OCI-LY1 (cell line): Measurements from ENCODE around the gene ELMOD3.

ENCODE experiments used
- CTCF ChIP-seq: fragments of 200-600 bp; sonication (generic), shearing (Covaris generic); IDR thresholded peaks from 2 replicates; pipeline ENCODE4 v1.5.1; 2017; ENCODE audit warnings: mild to moderate bottlenecking, antibody characterized with exemption, low read length, moderate library complexity, mixed read lengths
- EZH2 ChIP-seq: fragments of 200-600 bp; sonication (generic), shearing (Covaris generic); IDR thresholded peaks from 2 replicates; pipeline ENCODE4 v1.8.0; 2017; ENCODE audit warnings: borderline replicate concordance, mixed run types, mild to moderate bottlenecking, antibody characterized with exemption, low read length, moderate library complexity, mixed read lengths

DNA sequence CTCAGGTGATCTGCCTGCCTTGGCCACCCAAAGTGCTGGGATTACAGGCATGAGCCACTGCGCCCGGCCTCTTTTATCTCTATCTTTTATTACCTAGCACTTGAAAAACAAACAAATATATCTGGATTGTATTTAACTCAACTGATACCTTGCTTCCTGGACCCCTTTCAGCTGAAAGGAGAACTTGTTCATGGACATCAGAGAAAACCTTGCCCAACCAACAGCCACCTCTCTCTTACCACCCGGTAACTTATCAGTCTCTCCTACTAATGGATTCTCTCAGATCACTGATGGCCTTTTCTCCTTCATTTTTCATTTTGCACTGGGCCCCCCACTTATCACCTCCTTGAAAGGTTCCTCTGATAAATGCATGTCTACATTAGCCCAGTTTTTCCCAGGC lies 7.0 kb upstream of the ELMOD3 start:
- no peak for TF ChIP-seq CTCF
- no peak for TF ChIP-seq EZH2
